Gastrocnemius medialis (tissue), 4 donors: ENCODE measurements around the gene LEFTY1.

Experiments
- POLR2A ChIP-seq, 2 donors: fragments of 450-650 bp; IDR thresholded peaks; one replicate each; pipeline ENCODE4 v1.6.1; 2017; ENCODE audit warnings: antibody characterized with exemption in 2 of 2, mild to moderate bottlenecking in 2 of 2, moderate library complexity in 2 of 2
- TF ChIP-seq, protein P1 (sequence below), 5 experiments: fragments of 450-650 bp in 3 of 5; fragments of 200-600 bp in 2 of 5; sonication (generic) in 2 of 5; IDR thresholded peaks in 4 of 5; conservative IDR thresholded peaks in 1 of 5; 1 replicate in 4 of 5; 2 replicates in 1 of 5; pipeline ENCODE4 v1.5.1; 2016 to 2019; ENCODE audit warnings: antibody characterized with exemption in 5 of 5, mild to moderate bottlenecking in 3 of 5, moderate library complexity in 3 of 5

DNA sequence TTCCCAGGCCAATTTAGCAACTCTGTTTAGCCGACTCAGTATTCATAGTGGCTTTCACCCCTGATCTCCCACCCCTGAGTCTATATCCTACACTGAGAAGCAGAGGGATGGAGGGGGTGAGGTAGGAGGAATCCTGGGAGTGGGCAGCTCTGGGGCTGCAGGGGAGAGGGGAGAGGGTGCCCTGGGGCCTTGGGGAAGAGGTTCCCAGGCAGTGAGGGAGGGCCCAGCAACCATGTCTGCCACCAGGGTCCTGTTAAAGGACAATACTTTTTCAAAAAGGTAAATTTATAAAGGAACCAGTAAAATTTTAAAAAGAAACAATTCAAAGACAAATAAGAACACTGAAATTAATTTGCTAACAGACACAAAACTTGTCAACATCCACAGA is 48.7 kb downstream of the LEFTY1 start:
- TF ChIP-seq, protein P1, sequence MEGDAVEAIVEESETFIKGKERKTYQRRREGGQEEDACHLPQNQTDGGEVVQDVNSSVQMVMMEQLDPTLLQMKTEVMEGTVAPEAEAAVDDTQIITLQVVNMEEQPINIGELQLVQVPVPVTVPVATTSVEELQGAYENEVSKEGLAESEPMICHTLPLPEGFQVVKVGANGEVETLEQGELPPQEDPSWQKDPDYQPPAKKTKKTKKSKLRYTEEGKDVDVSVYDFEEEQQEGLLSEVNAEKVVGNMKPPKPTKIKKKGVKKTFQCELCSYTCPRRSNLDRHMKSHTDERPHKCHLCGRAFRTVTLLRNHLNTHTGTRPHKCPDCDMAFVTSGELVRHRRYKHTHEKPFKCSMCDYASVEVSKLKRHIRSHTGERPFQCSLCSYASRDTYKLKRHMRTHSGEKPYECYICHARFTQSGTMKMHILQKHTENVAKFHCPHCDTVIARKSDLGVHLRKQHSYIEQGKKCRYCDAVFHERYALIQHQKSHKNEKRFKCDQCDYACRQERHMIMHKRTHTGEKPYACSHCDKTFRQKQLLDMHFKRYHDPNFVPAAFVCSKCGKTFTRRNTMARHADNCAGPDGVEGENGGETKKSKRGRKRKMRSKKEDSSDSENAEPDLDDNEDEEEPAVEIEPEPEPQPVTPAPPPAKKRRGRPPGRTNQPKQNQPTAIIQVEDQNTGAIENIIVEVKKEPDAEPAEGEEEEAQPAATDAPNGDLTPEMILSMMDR (IDR thresholded peaks at IDR 0.05 in 4 of 5, conservative IDR thresholded peaks at IDR 0.05 in 1 of 5), result no peak
- no peak for TF ChIP-seq POLR2A (IDR thresholded peaks at IDR 0.05)
